ENCODE data around the gene NKAIN2.
A peak's percentile ranks its signal among the peaks of the same experiment; 100 is the strongest.

NKAIN2 gene

GRCh38 chr6:124670801-124671200, 867.1 kb downstream of the NKAIN2 start:
- in situ Hi-C loops (cut with HindIII; ENCODE audit: low sequenced_read_pairs), result no loop called here
- no peak overlapping the region for H3K4me3 ChIP-seq (ENCODE audit: low read depth, low read length)
- no peak for TF ChIP-seq CTCF (IDR thresholded peaks at IDR 0.05; ENCODE audit: low read depth, low read length)
- DNase-seq (ENCODE audit: low read depth, low spot score), result no peak

GRCh38 chr6:124671324-124671723, 867.7 kb downstream of the NKAIN2 start:
- no peak for TF ChIP-seq CTCF (IDR thresholded peaks at IDR 0.05; ENCODE audit: low read depth, low read length)
- in situ Hi-C loops (cut with HindIII; ENCODE audit: low sequenced_read_pairs), result no loop called here
- no peak overlapping the region for H3K4me3 ChIP-seq (ENCODE audit: low read depth, low read length)
- no peak for DNase-seq (ENCODE audit: low read depth, low spot score)

- no peak for DNase-seq (ENCODE audit: low read depth, low spot score)
- no peak overlapping the region for H3K4me3 ChIP-seq (ENCODE audit: low read depth, low read length)
- TF ChIP-seq CTCF (IDR thresholded peaks at IDR 0.05; ENCODE audit: low read depth, low read length), result no peak
- in situ Hi-C loops (cut with HindIII; ENCODE audit: low sequenced_read_pairs), result no loop called here
Observed at GRCh38 chr6:124674042-124674441, 870.4 kb downstream of the NKAIN2 start.

- in situ Hi-C loops (cut with HindIII; ENCODE audit: low sequenced_read_pairs), result no loop called here
- TF ChIP-seq CTCF (IDR thresholded peaks at IDR 0.05; ENCODE audit: low read depth, low read length), result no peak
- peak; percentile 65 for DNase-seq (ENCODE audit: low read depth, low spot score)
- no peak overlapping the region for H3K4me3 ChIP-seq (ENCODE audit: low read depth, low read length)
Observed at GRCh38 chr6:124676033-124676432, 872.4 kb downstream of the NKAIN2 start.

GRCh38 chr6:124677874-124678273, 874.2 kb downstream of the NKAIN2 start:
- in situ Hi-C loops (cut with HindIII; ENCODE audit: low sequenced_read_pairs), result no loop called here
- DNase-seq (ENCODE audit: low read depth, low spot score), result no peak
- no peak overlapping the region for H3K4me3 ChIP-seq (ENCODE audit: low read depth, low read length)
- TF ChIP-seq CTCF (IDR thresholded peaks at IDR 0.05; ENCODE audit: low read depth, low read length), result no peak

GRCh38 chr6:124679387-124679786, 875.7 kb downstream of the NKAIN2 start:
- no peak overlapping the region for H3K4me3 ChIP-seq (ENCODE audit: low read depth, low read length)
- TF ChIP-seq CTCF (IDR thresholded peaks at IDR 0.05; ENCODE audit: low read depth, low read length), result no peak
- no peak for DNase-seq (ENCODE audit: low read depth, low spot score)
- in situ Hi-C loops (cut with HindIII; ENCODE audit: low sequenced_read_pairs), result no loop called here

- H3K4me3 ChIP-seq (ENCODE audit: low read depth, low read length), result no peak overlapping the region
- no peak for TF ChIP-seq CTCF (IDR thresholded peaks at IDR 0.05; ENCODE audit: low read depth, low read length)
- in situ Hi-C loops (cut with HindIII; ENCODE audit: low sequenced_read_pairs), result no loop called here
- DNase-seq (ENCODE audit: low read depth, low spot score), result no peak
Observed at GRCh38 chr6:124682751-124683150, 879.1 kb downstream of the NKAIN2 start.
